ENCODE measurements around the gene DSC1. TPM values are rescaled to one million over a fixed set of nuclear protein-coding genes. Genes with fewer than 3 reads are reported as not detected.

Gene DSC1
- total and polyA plus RNA-seq, 2 of the 13 experiments (the other 11 are each of a cell fraction or from before 2014, with no cell fraction given), result not detected

DNA sequence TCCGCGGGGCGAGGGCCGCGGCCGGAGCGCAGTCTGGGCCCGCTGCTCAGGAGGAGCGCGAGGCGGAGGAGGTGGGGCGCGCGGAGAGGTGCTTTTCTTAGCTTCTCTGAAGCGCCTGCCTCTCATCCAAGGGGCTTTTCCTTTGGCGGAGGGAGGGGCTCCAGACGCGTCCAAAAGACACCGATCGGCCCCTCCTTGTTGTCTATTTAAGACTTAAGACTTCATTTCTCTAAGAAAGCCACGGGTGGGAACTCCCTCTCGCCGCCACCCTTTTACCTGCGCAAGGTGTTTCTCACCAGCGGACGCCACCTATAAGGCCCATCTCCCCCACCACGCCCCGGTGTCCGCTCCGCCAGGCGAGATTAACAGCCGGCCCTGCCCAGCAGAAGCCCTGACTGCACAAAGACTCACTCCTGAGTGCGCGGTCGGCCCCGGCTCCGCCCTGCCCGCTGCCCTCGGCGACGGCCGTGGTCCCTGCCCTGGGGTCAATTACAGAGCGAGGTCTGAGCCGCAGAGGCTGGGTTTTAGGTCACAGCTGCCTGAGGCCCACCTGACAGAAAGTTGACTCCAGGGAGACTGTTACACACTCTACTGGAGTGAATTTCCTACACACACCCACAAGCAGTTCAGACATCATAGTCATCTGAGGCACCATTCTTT is 60.5 kb downstream of the DSC1 start, which contains the start of gene DSC2 (continued):
- TF ChIP-seq HMGXB3 (CRISPR knock-in tag; IDR thresholded peaks at IDR 0.05; ENCODE audit: borderline replicate concordance), result no peak
- TF ChIP-seq TEAD2 (CRISPR knock-in tag; IDR thresholded peaks at IDR 0.05), result no peak
- no peak for TF ChIP-seq TFDP2 (CRISPR knock-in tag; IDR thresholded peaks at IDR 0.05)
- no peak for TF ChIP-seq ZNF598 (CRISPR knock-in tag; IDR thresholded peaks at IDR 0.05; ENCODE audit: borderline replicate concordance)
- TF ChIP-seq ZMYM4 (CRISPR knock-in tag; IDR thresholded peaks at IDR 0.05), result peak; percentile 37; the same call in 1 of the 2 replicates
- TF ChIP-seq ZNF441 (CRISPR knock-in tag; IDR thresholded peaks at IDR 0.05; ENCODE audit: borderline replicate concordance), result peak; percentile 99
- no peak for TF ChIP-seq LCORL (IDR thresholded peaks at IDR 0.05)
- peak; percentile 61; the same call in 1 of the 2 replicates for TF ChIP-seq LCORL (CRISPR knock-in tag; IDR thresholded peaks at IDR 0.05)
- no peak for TF ChIP-seq REL (CRISPR knock-in tag; conservative IDR thresholded peaks at IDR 0.05)
- peak; percentile 50; the same call in 1 of the 2 replicates for TF ChIP-seq ZNF772 (CRISPR knock-in tag; IDR thresholded peaks at IDR 0.05)
- peak; percentile 48; the same call in 1 of the 2 replicates for TF ChIP-seq ZNF12 (CRISPR knock-in tag; IDR thresholded peaks at IDR 0.05)
- no peak for TF ChIP-seq ZNF577 (CRISPR knock-in tag; IDR thresholded peaks at IDR 0.05; ENCODE audit: borderline replicate concordance, low read depth)
- TF ChIP-seq REXO4 (CRISPR knock-in tag; IDR thresholded peaks at IDR 0.05; ENCODE audit: borderline replicate concordance), result no peak
- TF ChIP-seq ZNF451 (CRISPR knock-in tag; IDR thresholded peaks at IDR 0.05), result no peak
- no peak for TF ChIP-seq ZNF746 (CRISPR knock-in tag; IDR thresholded peaks at IDR 0.05)
- no peak for TF ChIP-seq JDP2 (CRISPR knock-in tag; IDR thresholded peaks at IDR 0.05; ENCODE audit: borderline replicate concordance)
- TF ChIP-seq TAF1 (CRISPR knock-in tag; IDR thresholded peaks at IDR 0.05), result peak; percentile 85
- peak; percentile 78 for TF ChIP-seq ZBTB7B (CRISPR knock-in tag; IDR thresholded peaks at IDR 0.05)
- TF ChIP-seq, protein P1, sequence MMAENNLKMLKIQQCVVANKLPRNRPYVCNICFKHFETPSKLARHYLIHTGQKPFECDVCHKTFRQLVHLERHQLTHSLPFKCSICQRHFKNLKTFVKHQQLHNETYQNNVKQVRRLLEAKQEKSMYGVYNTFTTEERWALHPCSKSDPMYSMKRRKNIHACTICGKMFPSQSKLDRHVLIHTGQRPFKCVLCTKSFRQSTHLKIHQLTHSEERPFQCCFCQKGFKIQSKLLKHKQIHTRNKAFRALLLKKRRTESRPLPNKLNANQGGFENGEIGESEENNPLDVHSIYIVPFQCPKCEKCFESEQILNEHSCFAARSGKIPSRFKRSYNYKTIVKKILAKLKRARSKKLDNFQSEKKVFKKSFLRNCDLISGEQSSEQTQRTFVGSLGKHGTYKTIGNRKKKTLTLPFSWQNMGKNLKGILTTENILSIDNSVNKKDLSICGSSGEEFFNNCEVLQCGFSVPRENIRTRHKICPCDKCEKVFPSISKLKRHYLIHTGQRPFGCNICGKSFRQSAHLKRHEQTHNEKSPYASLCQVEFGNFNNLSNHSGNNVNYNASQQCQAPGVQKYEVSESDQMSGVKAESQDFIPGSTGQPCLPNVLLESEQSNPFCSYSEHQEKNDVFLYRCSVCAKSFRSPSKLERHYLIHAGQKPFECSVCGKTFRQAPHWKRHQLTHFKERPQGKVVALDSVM (CRISPR knock-in tag; IDR thresholded peaks at IDR 0.05), result no peak
- TF ChIP-seq THRA (CRISPR knock-in tag; IDR thresholded peaks at IDR 0.05; ENCODE audit: borderline replicate concordance), result peak; percentile 83; the same call in 1 of the 2 replicates
- TF ChIP-seq GPN1 (CRISPR knock-in tag; IDR thresholded peaks at IDR 0.05; ENCODE audit: borderline replicate concordance), result no peak
- TF ChIP-seq GZF1 (CRISPR knock-in tag; IDR thresholded peaks at IDR 0.05), result 0 out of 2 replicates have a peak, but pooled peaks have one; percentile 60

All from HepG2 (cell line).